Cardiac fibroblast (primary cell): Measurements from ENCODE around the gene PTPRJ.
A peak's percentile ranks its signal among the peaks of the same experiment; 100 is the strongest.

Experiments
- DNase-seq, 2 donors: peaks; one replicate each; pipeline versions ENCODE4 v3.0.0 to v3.0.0-alpha.2; 2010; ENCODE audit warnings: low read depth in 2 of 2
- H3K4me3 ChIP-seq, 2 donors: replicated peaks in 1 of 2; 1 replicate in 1 of 2; 2 replicates in 1 of 2; pipeline ENCODE4 v1.5.1; 2011; ENCODE audit warnings: low read depth in 2 of 2, low read length in 2 of 2, mild to moderate bottlenecking in 2 of 2, moderate library complexity in 1 of 2
- TF ChIP-seq, protein P1 (sequence below): IDR thresholded peaks from one replicate; pipeline ENCODE4 v1.5.1; 2011; ENCODE audit warnings: low read depth, mild to moderate bottlenecking, low read length, inconsistent platforms

PTPRJ gene

DNA sequence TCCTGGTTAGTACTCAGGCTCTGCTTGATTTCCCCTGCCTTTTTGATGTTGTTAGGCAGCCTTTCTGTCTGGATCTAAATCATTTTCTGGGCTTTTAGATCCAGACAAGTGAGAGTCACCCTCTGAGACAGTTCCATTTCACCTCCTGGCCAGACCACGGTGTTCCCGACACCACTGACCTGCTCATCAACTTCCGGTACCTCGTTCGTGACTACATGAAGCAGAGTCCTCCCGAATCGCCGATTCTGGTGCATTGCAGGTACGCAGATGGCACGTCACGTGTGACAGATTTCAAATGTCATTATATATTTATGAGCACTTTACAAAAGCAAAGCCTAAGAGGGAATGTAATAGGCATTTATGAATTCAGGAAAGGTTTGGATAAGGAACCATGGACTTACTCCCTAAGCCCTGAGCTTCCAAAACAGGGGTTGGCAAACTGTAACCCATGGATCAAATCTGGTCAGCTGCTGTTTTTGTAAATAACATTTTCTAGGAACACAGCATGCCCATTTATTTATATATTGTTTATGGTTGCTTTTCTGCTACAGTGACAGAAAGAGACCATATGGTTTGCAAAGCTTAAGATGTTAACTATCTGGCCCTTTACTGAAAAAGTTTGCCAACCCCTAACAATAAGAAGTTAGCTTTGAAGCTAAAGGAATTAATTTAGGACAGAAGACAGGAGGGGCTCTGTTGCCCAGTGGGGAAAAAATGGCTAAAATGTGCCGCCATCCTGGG lies 183.2 kb downstream of the PTPRJ start:
- TF ChIP-seq, protein P1, sequence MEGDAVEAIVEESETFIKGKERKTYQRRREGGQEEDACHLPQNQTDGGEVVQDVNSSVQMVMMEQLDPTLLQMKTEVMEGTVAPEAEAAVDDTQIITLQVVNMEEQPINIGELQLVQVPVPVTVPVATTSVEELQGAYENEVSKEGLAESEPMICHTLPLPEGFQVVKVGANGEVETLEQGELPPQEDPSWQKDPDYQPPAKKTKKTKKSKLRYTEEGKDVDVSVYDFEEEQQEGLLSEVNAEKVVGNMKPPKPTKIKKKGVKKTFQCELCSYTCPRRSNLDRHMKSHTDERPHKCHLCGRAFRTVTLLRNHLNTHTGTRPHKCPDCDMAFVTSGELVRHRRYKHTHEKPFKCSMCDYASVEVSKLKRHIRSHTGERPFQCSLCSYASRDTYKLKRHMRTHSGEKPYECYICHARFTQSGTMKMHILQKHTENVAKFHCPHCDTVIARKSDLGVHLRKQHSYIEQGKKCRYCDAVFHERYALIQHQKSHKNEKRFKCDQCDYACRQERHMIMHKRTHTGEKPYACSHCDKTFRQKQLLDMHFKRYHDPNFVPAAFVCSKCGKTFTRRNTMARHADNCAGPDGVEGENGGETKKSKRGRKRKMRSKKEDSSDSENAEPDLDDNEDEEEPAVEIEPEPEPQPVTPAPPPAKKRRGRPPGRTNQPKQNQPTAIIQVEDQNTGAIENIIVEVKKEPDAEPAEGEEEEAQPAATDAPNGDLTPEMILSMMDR, result no peak
- no peak for DNase-seq
- H3K4me3 ChIP-seq, result no peak overlapping the region

DNA sequence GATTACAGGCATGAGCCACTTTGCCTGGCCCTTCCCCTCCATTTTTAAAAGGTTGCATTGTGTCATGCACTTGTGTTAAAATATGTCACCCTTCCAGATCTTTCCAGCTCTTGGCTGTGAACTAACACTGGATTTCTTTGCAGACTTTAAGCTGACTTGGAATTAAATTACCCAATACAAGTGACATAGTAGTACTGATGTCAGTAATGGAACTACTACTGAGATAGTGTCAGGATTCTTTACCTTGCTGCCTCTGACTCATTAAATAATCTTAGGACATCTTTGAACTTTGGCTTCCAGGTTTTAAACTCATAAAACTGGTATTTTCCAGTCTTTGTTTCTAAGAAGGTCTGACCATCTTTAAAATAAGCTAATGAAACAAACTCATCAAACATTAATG lies 184.5 kb downstream of the PTPRJ start:
- H3K4me3 ChIP-seq, result no peak overlapping the region
- no peak for DNase-seq
- TF ChIP-seq, protein P1, result no peak

DNA sequence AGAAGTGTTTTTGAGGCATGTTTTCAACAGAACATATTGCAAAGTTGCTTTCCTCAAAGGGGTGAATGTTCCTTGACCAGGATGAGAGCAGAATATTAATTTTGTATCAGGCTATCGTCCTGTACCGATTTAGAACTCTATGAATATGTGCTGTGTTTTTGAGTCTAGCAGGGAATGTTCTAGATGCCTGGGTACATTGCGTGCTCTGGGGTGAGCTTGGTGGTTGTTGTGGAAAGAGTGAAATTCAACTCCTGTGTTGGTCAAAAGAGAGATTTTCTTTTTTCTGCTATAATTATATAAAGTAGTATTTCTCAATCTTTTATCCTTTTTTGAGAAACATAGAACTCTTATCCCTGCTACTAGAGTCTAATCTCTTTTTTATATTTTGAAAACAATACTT lies 185.1 kb downstream of the PTPRJ start:
- DNase-seq, result no peak
- no peak overlapping the region for H3K4me3 ChIP-seq
- TF ChIP-seq, protein P1, result no peak

DNA sequence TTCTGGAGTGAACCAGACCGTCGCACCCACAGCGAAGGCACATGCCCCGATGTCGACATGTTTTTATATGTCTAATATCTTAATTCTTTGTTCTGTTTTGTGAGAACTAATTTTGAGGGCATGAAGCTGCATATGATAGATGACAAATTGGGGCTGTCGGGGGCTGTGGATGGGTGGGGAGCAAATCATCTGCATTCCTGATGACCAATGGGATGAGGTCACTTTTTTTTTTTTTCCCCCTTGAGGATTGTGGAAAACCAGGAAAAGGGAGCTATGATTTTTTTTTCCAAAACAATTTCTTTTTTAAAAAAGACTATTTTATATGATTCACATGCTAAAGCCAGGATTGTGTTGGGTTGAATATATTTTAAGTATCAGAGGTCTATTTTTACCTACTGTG lies 187.0 kb downstream of the PTPRJ start:
- TF ChIP-seq, protein P1, result no peak
- peak in 1 of 2 donors; percentile 47 for DNase-seq

DNA sequence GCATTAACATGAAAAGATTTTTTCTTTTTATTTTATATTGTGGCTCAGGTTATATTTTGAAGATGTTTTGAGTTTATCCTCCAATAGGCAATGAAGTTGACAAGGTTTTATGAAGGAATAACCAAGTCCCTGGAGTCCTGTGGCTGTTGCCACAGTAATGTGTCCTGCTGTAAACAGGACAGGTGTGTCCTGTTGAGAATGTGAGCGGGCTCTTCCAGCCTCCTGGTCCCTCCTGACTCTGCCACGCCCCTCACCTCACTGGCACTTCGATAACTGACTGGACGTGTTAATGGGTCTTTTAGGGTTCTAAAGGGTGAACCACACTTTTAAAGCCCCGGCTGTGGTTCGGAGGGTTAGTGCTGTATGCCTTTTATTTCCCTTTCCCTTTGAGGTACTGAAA lies 188.5 kb downstream of the PTPRJ start:
- TF ChIP-seq, protein P1, result no peak
- H3K4me3 ChIP-seq, result no peak overlapping the region
- DNase-seq, result no peak

More for the DNA sequence above, 187.0 kb downstream of the PTPRJ start:
- H3K4me3 ChIP-seq, result no peak overlapping the region

DNA sequence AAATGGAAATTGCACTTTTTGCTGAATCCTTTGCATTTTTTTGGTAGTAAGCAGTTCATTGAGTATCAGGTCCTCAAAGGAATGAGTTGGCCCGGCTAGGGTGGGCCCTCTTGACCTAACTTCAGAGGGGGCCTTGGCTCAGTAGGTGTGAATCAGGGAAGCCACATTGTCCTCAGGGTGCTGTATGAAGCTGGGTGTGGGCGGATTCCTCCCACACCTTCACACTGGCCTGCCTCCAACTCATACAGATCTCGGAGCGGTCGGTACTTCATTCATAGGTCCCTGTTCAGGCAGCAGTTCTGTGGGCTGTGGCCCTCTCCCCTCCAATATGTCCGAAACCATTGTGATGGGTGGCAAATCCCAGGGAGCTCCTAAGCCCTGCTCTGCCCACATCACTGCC lies 188.9 kb downstream of the PTPRJ start:
- DNase-seq, result no peak
- no peak overlapping the region for H3K4me3 ChIP-seq
- TF ChIP-seq, protein P1, result no peak

DNA sequence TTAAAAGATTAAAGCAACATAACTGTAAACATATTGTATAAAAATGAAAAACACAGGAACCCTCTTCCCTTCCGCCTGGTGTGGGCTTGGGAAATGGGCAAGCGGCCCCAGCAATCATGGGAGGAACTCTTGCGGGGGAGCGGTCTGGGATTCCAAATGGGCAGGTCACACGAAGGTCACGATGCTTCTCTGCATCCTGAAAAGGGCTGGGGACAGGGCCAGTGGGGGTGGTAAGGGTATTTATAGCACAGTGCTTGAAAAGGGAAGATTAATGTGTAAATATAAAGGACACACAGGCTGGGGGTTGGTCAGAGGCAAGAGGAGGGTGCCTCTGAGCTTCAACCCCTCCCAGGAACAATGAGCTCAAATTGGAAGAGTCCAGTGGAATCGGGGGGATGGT lies 189.4 kb downstream of the PTPRJ start:
- H3K4me3 ChIP-seq, result no peak overlapping the region
- peak; percentile 33 to 71 for DNase-seq
- TF ChIP-seq, protein P1, result no peak
